DMS153 treated with DMSO at 0.1 percent for 48 hours (cell line): ENCODE data around the gene ARNT2.

ENCODE experiments used
- DNase-seq: peaks from one replicate; lab custom pipeline; 2025; ENCODE audit not compliant: unreplicated experiment; lab: John Stamatoyannopoulos, UW

The ARNT2 gene

DNA sequence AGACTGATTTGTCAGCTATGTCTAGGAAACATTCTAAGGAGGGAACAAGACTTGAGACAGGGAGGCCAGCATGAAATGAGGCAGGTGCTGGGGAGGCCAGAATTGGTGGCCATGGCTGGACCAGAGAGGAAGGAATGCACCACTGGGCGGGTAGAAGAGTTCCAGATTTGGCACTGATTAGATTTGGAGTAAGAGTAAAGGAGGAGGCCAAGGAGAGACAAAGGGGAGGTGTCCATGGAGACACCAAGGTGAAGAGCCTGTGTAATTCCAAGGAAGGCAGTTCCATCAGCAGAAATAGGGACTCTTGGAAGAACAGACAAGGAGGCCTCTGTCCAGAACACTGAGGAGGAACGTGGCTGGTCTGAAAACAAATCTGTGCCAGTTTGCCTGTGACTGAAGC lies 1.8 kb downstream of the ARNT2 start:
- no peak for DNase-seq

GRCh38 chr15:80411788-80412288 lies 7.7 kb downstream of the ARNT2 start:
- no peak for DNase-seq

DNA sequence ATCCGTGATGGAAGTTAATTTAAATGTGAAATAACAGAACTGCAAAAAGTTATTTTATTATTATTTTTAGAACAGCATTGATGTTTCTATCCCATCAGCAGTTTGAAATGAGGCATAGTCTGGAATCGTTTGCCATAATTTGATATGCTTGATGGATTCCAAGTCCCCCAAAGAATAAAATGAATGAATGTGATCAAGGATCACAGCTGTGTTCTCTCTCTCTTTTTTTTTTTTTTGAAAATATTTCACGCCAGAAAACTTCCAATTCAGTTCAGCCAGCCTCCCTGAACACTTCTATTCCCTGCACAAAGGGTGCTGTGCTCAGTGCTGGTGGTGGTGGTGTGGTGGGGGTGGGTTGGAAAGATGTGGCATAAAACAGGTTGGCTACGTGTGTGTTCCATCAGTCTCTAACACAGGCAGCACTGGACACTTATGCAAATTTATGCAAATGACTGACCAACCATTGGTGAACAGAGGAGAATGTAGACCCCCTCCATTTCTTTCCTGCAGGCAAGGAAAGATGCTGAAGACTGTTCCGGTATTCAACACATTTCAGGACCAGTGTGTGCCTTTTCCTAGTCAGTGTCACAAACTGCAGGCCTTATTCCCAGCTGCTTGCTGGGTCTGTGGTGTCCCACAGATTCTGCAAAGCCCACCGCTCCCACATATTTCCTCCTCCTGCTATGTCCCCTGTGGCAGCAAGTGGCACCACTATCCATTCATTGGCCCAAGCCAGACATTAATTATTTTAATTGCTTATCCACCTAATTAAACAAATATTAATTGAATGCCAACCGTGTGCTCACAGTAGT lies 10.6 kb downstream of the ARNT2 start:
- no peak for DNase-seq

DNA sequence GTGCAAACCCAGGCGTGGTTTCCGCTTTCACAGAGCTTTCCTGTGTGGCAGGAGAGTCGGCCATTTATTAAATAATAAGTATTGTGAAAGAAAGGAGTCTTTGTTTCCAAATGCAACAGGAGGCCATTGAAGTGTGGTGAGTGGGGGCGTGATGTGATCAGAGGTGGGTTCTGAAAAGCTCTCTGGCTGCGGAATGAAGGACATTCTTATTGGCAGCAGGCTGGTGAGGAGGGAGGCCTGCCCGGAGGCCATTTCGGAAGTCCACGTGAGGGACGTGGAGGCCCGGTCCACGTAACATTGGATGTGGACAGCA lies 11.1 kb downstream of the ARNT2 start:
- DNase-seq, result no peak

GRCh38 chr15:80416702-80417101 lies 12.5 kb downstream of the ARNT2 start:
- no peak for DNase-seq

DNA sequence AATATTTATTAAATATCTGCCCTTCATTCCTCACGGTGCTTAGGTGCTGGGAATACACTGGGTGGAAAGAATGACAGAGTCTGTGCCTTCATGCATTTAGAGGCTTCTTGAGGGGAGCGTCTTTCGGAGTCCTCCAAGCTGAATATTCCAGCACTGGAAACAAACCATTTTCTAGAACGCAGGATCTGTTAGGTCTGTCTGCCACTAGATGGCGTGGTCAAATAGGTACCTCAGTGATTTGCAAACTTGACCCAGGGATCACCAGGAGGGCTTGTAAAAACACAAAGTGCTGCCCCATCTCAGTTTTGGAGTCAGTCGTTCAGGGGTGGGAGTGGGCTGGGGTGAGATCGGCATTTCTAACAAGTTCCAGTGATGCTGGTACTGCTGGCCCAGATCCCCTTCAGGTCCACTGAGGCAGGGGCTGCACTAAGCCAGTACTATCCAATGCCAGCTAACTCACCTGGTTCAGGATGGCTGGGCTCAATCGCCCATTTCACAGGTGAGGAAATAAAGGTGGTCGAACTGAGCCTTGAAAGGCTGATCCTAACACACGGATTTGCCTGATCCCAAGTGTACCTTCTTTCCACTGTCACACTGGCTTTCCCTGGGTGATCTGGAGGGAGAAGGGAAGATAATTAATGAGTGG lies 14.8 kb downstream of the ARNT2 start:
- DNase-seq, result no peak

GRCh38 chr15:80419546-80419945 lies 15.4 kb downstream of the ARNT2 start:
- DNase-seq, result no peak

DNA sequence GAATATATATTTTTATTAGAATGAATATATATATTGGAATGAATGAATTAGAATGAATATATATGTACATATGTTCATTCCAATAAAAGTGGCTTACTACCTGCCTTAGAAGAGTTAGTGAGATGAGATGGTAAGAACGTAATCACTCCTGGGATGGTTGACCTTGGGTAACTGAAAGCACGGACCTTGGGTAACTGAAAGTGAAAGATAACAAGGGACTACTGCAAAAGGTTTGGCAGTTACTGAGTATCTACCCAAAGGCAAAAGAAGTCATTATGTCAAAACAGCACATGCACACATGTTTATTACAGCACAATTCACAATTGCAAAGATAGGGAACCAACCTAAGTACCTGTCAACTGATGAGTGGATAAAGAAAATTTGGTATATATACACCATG lies 16.5 kb downstream of the ARNT2 start:
- no peak for DNase-seq

DNA sequence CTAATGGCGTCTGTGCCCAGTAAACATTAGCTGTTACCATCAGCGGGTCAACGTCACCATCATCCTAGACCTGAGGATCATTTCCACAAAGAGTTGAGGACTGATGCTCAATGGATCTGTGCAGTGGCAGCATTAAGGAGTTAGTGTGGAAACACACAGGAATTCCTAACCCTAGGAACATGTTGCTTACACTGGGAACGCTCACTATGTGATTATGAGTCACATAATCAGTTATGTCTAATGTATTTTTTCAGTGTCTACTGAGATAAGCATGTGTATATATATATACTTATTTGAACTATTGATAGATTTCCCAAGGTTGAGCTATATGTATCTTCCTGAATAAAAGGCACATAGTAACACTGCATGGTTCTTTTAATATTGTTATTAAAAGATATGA lies 19.0 kb downstream of the ARNT2 start:
- DNase-seq, result no peak

GRCh38 chr15:80424381-80424780 lies 20.2 kb downstream of the ARNT2 start:
- DNase-seq, result no peak

GRCh38 chr15:80426316-80426715 lies 22.1 kb downstream of the ARNT2 start:
- no peak for DNase-seq

GRCh38 chr15:80429964-80430363 lies 25.8 kb downstream of the ARNT2 start:
- DNase-seq, result no peak

DNA sequence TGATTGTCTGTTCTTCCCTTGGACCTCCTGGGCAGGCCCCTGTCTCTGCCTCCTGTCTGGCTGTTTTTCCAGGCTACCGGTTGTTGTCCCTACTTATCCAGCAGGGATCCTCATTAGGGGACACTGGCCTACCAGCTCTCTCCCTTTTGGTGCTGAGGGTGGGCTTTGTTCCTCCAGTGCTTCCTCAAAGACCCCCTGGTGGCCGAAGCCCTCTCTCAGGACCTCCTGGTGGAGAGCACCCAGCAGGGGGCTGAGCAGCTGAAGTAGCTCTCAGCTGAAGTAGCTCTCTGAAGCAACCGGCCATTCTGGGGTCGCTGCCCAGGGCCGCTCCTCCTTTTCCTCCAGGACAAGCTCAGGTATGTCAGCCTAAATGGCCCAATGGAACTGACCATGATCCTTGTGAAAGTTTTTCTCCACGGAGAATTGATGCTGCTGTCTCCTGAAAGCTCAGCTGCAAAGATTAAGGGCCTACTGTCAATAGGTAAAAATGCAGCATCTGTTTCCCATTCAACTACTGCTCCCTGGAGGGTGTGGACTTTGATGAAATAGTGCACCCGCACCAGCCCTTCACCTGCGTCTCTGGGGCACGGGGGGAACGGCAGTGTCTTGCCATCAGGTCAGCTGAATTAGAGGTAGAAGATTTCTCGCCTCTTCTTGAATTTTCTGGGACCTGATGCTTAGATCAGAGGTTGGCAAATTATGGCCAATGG lies 27.6 kb downstream of the ARNT2 start:
- no peak for DNase-seq

DNA sequence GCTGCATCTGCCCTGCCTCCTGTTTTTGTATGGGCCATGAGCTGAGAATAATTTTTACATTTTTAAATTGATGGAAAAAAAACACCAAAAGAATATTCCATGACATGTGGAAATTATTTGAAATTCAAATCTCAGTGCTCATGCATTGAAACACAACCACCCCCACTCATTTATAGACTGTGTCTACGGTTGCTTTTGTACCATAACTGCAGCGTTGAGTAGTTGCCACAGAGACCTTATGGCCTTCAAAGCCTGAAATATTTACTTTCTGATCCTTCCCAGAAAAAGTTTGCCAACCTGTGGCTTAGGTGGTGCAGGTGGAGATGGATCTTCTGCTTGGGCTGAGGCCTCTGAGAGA lies 28.1 kb downstream of the ARNT2 start:
- DNase-seq, result no peak

- no peak for DNase-seq
Observed at GRCh38 chr15:80433836-80434235, 29.7 kb downstream of the ARNT2 start.

DNA sequence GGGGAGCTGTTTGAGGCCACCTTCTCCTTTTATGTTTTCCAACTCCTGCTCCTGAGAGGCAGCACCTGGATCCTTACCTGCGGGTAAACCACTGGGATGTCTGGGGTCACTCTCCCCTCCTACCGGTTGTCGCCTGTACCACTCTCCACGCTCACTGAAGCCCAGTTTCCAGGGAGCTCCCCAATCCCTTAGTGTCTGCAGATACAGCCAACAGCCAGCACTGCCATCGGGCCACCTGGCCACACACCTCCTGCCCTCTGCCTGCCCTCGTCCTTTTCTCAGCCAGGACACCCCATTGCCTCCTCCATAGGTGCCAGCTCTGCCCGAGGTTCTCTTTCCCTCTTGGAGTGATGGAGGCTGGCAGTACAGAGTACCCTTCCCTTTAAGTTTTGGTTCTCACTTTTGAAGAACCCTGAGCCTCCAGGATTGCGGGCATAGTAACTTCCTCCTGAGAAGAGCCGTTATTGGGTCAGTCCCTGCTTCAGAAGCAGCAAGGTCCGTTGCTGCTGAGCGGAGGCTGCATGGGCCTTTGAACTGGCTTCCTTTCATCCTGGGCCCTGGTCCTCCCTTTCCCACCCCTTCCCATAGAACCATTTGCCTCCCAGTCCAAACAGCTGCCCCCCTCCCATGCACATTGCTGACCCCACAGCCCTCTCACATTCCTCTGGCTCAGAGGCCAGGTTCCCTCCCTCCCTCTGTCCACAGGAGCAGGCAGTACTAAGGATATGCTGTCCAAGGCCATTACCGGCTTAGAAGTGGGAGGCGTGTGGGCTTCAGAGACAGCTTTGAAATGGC lies 30.9 kb downstream of the ARNT2 start:
- no peak for DNase-seq

GRCh38 chr15:80436511-80437307 lies 32.5 kb downstream of the ARNT2 start:
- DNase-seq, result no peak

GRCh38 chr15:80437334-80437891 lies 33.2 kb downstream of the ARNT2 start:
- DNase-seq, result no peak

DNA sequence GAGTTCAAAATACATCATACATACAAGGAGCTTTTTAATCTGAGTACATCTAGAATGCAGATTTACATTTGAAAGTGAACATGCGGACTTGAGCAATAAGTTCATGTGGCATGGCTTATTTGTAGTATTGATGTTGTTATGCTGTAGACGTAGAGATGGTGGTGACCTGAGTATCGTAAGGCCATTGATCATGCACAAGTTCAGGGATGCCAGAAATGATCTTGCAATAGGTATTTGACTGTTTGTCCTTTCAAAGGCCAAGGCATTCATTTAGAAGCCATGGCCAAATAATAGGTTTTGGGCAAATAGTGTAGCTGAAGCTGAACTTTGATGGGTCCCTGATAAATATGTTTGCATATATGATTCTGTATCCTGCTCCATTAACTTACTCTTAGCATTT lies 35.0 kb downstream of the ARNT2 start:
- DNase-seq, result no peak

GRCh38 chr15:80440024-80440423 lies 35.8 kb downstream of the ARNT2 start:
- no peak for DNase-seq
